ENCODE data around the gene BSCL2.
"Not testable (repeated sequence)": the region's sequence is repeated elsewhere in the genome, so short reads cannot be mapped to it uniquely, and the experiment has no call there.

Gene BSCL2

DNA sequence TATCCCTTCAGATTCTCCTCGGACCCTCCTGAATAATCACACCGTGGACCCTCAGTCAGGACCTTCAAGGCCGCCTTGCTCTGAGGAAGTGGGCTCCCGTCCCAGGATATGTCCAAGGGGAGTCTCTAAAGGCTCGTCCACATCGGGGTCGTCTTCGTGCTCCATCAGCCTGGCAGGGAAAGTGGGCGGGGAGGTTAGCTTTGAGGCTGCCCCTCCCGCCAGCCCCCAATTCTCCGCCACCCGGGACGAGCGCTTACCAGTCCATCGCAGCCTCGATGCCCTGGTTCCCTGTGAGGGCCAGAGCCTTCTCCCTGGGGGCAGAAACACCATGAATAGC, 28.8 kb downstream of the BSCL2 start:
- no peak for DNase-seq (ENCODE audit: low spot score)
- no peak for TF ChIP-seq CTCF (IDR thresholded peaks at IDR 0.05; ENCODE audit: extremely low read depth, missing control alignments)

DNA sequence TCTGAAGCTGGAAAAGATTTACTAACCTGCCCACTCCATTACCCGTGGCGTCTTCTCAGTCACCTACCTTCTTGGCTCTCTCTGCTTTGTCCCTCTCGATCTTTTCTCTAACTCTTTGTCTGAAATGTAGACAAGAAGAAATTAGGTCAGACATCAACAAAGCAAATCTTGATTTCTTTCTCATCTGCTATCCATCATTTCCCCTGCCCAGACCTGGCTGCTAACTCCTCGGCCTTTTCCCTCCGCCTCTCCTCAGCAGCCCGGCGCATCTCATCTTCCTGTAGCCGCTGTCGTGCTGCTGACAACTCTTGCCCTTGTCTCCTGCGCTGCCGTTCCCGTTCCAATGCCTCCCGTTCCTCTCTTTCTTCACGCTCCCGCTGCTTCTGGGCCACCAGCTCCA, 29.5 kb downstream of the BSCL2 start:
- no peak for DNase-seq (ENCODE audit: low spot score)
- TF ChIP-seq CTCF (IDR thresholded peaks at IDR 0.05; ENCODE audit: extremely low read depth, missing control alignments): no peak

GRCh38 chr11:62677156-62677555, 30.1 kb downstream of the BSCL2 start:
- DNase-seq (ENCODE audit: low spot score): no peak
- no peak for TF ChIP-seq CTCF (IDR thresholded peaks at IDR 0.05; ENCODE audit: extremely low read depth, missing control alignments)

DNA sequence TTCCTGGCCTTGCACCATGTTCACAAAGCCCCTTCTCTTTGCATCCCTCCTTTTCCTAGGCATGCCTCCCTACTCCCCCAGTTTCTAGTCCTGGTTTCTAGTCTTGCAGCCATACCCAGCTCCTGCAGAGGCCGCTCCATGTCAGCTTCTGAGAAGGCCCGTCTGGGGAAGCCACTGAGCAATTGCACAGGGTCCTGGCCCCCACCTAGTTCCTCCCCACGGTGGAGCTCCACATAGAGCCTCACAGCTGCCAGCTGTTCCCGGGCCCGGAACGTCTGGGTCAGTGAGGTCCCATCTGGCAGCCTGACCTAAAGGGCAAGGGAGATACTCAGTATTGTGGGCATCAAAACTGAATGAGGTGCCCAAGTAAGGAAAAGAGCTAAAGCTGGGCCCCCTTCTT, 30.5 kb downstream of the BSCL2 start:
- TF ChIP-seq CTCF (IDR thresholded peaks at IDR 0.05; ENCODE audit: extremely low read depth, missing control alignments): no peak
- DNase-seq (ENCODE audit: low spot score): no peak

- not testable (repeated sequence) for DNase-seq (ENCODE audit: low spot score)
These were observed 31.8 kb downstream of the BSCL2 start for GRCh38 chr11:62675415-62675814.

GRCh38 chr11:62673196-62673525, 34.1 kb downstream of the BSCL2 start:
- TF ChIP-seq CTCF (IDR thresholded peaks at IDR 0.05; ENCODE audit: extremely low read depth, missing control alignments): no peak
- no peak for DNase-seq (ENCODE audit: low spot score)

- DNase-seq (ENCODE audit: low spot score): peak; percentile 86
- TF ChIP-seq CTCF (IDR thresholded peaks at IDR 0.05; ENCODE audit: extremely low read depth, missing control alignments): no peak
These were observed 35.4 kb downstream of the BSCL2 start, which contains the start of the genes LBHD1 and UQCC3 for GRCh38 chr11:62671608-62672389. Gene LBHD1, minus strand, starts transcription at chr11:62672267. Its CDS starts 2,236 bp downstream, at chr11:62670031. Gene UQCC3, plus strand, starts transcription at chr11:62671673. Its CDS starts 73 bp downstream, at chr11:62671746.

DNA sequence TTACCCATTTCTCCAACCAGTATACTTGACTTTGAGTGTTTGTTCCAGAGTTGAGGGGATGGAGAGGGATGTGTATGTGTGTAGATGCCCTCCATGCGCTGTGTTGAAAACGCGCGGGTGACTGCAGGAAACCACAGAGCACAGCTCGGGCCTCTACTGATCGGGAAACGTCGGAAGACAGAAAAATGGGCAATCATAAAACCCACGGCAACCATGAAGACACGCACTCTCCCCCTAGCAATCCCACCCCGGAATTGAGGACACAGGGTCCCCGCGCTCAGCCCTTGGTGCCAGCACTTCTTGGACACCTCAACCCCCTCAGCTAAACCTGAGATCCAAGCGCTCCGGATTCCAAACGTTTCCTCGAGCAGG, 36.0 kb downstream of the BSCL2 start:
- no peak for TF ChIP-seq CTCF (IDR thresholded peaks at IDR 0.05; ENCODE audit: extremely low read depth, missing control alignments)
- DNase-seq (ENCODE audit: low spot score): no peak

All from GM20000 (cell line).